Activated naive CD8-positive, alpha-beta T cell treated with anti-CD3 and anti-CD28 coated beads, Interleukin-2, amount 50 U/mL, for 24 hours (primary cell): ENCODE measurements around the gene DNAH6.
A peak's percentile ranks its signal among the peaks of the same experiment; 100 is the strongest.

Experiments
- ATAC-seq: fragments of 150-1000 bp; cut with Tn5 transposase; one replicate; pipeline ENCODE4 v1.10.0; 2021
- DNase-seq: peaks from one replicate; pipeline ENCODE4 v3.0.0; 2021
- H3K27ac Mint-ChIP-seq: one replicate; pipeline ENCODE4 v1.8.0; 2021; ENCODE audit warnings: mild to moderate bottlenecking, mixed read lengths
- H3K27me3 Mint-ChIP-seq: one replicate; pipeline ENCODE4 v1.8.0; 2021; ENCODE audit warnings: mixed read lengths
- H3K36me3 Mint-ChIP-seq: one replicate; pipeline ENCODE4 v1.8.0; 2021; ENCODE audit warnings: low read depth, mixed read lengths
- H3K4me1 Mint-ChIP-seq: one replicate; pipeline ENCODE4 v1.8.0; 2021; ENCODE audit warnings: mixed read lengths
- H3K4me3 Mint-ChIP-seq: one replicate; pipeline ENCODE4 v1.8.0; 2021; ENCODE audit warnings: mild to moderate bottlenecking, moderate library complexity, mixed read lengths
- H3K9me3 Mint-ChIP-seq: one replicate; pipeline ENCODE4 v1.8.0; 2021; ENCODE audit warnings: mixed read lengths

The DNAH6 gene

DNA sequence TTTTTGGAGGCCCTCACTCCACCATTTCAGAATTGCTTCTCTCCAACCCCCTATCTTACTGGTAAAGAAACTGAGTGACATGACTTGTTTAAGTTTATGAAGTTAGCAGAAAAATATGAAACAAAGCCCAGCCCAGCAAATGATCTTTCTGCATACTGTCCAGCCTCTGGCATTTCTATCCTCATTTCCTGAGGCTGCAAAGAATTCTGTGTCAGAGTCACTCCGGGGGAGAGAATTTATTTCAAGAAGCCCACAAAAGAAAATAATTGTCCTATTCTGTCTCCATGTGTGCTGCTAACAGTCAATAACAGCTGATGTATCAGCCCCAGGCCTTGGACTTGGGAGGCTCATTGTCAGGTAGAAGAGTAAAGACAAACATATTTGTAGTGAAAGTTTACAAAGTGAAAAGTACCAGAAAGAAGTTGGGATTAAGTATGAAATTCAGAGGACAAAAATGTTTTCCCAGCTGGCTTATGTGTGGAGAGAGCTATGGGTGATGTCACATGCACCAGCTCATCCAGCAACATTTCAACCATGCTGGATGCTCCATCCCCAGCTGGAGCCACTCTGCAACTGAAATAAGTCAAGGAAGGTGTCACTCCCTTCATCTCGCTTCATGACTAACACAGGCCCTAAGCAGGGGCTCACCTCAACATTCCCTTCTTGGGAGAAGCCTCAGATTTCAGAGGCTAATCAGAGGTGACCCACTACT, 322.3 kb downstream of the DNAH6 start:
- ATAC-seq (no peak), DNase-seq (no peak)
- peaks cover 12% of the 10 kb centered on the region for H3K9me3 Mint-ChIP-seq
- peak overlapping the region; percentile 72 for H3K27ac Mint-ChIP-seq
- H3K36me3 Mint-ChIP-seq, result peaks cover 49% of the 10 kb centered on the region
- no peaks in the 10 kb centered on the region for H3K27me3 Mint-ChIP-seq
- H3K4me3 Mint-ChIP-seq, result no peak overlapping the region
- H3K4me1 Mint-ChIP-seq, result peaks cover 72% of the 10 kb centered on the region

GRCh38 chr2:84839851-84840250, 323.6 kb downstream of the DNAH6 start:
- peaks cover 49% of the 10 kb centered on the region for H3K36me3 Mint-ChIP-seq
- H3K9me3 Mint-ChIP-seq, result peaks cover 12% of the 10 kb centered on the region
- H3K27ac Mint-ChIP-seq, result peak overlapping the region; percentile 77
- ATAC-seq, result no peak
- peaks cover 74% of the 10 kb centered on the region for H3K4me1 Mint-ChIP-seq
- DNase-seq, result no peak
- no peaks in the 10 kb centered on the region for H3K27me3 Mint-ChIP-seq
- peak overlapping the region; percentile 68 for H3K4me3 Mint-ChIP-seq

- ATAC-seq (peak; percentile 65), DNase-seq (no peak)
- peaks cover 12% of the 10 kb centered on the region for H3K9me3 Mint-ChIP-seq
- H3K4me3 Mint-ChIP-seq, result peak overlapping the region; percentile 68
- peaks cover 48% of the 10 kb centered on the region for H3K36me3 Mint-ChIP-seq
- H3K27ac Mint-ChIP-seq, result peak overlapping the region; percentile 77
- H3K4me1 Mint-ChIP-seq, result peaks cover 74% of the 10 kb centered on the region
- H3K27me3 Mint-ChIP-seq, result no peaks in the 10 kb centered on the region
Measured at GRCh38 chr2:84840306-84840705, 324.0 kb downstream of the DNAH6 start.

DNA sequence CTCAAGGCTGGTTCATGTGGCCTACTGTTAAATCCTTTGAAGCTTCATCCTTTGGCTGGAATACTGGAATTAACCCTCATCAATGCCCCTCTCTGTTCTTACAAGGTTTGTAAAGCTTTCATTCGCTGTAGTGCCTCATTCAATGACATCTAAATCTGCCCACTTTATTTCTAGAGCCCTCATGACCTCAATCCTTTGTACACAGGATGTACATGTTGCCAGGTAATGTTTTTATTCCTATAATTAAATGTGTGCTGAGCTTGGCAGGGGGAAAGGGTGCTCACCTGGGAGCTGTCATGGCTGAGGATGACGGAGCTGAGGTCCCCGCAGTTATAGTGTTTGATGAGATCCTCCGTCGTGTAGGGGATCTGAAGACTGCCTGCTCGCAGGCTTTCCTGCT, 325.3 kb downstream of the DNAH6 start:
- Mint-ChIP-seq H3K4me1 (peaks cover 80% of the 10 kb centered on the region), H3K4me3 (peak overlapping the region; percentile 22), H3K9me3 (peaks cover 2% of the 10 kb centered on the region), H3K27ac (peak overlapping the region; percentile 77), H3K27me3 (no peaks in the 10 kb centered on the region), H3K36me3 (peaks cover 37% of the 10 kb centered on the region)
- no peak for DNase-seq
- no peak for ATAC-seq

- no peaks in the 10 kb centered on the region for H3K9me3 Mint-ChIP-seq
- peaks cover 92% of the 10 kb centered on the region for H3K4me1 Mint-ChIP-seq
- DNase-seq (no peak), ATAC-seq (no peak)
- peak overlapping the region; percentile 67 for H3K4me3 Mint-ChIP-seq
- no peaks in the 10 kb centered on the region for H3K27me3 Mint-ChIP-seq
- H3K36me3 Mint-ChIP-seq, result peaks cover 19% of the 10 kb centered on the region
- H3K27ac Mint-ChIP-seq, result peak overlapping the region; percentile 91
Measured at GRCh38 chr2:84844141-84844540, 327.8 kb downstream of the DNAH6 start.

DNA sequence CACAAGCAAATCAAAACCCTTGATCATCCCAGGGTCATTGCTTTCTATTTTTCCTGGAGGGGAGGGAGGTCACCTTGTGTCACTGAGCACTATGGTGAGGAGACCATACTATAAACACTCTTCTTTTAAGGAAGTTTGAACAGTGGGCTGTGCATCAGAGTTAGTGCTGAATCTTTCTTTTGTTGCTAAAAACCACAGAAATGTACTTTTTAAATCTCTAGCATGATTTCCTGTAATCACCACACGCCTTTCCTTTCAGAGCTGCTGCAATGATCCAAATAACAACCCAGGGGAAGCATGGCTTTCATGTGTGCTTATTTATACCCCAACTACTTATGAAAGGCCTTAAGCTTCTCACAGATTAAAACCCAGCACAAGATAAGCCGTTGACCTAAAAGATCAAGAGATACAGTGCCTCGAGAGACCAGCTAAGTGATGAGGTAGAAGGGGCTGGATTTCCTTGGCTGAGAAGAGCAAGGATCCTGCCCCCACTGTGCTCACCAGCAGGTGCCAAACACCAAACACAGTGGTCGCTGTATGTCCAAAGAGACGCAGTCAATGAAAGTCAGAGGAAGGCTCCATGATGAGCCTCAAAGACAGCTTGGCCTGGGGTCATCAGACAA, 329.9 kb downstream of the DNAH6 start:
- H3K27me3 Mint-ChIP-seq, result no peaks in the 10 kb centered on the region
- H3K9me3 Mint-ChIP-seq, result no peaks in the 10 kb centered on the region
- ATAC-seq (peak; percentile 45), DNase-seq (no peak)
- H3K36me3 Mint-ChIP-seq, result peaks cover 18% of the 10 kb centered on the region
- H3K27ac Mint-ChIP-seq, result peak overlapping the region; percentile 85
- H3K4me3 Mint-ChIP-seq, result peak overlapping the region; percentile 34
- H3K4me1 Mint-ChIP-seq, result peaks cover 92% of the 10 kb centered on the region

GRCh38 chr2:84846741-84847142, 330.4 kb downstream of the DNAH6 start:
- ATAC-seq (no peak), DNase-seq (no peak)
- Mint-ChIP-seq H3K36me3 (peaks cover 21% of the 10 kb centered on the region), H3K4me3 (peak overlapping the region; percentile 34), H3K9me3 (no peaks in the 10 kb centered on the region), H3K4me1 (peaks cover 92% of the 10 kb centered on the region), H3K27me3 (no peaks in the 10 kb centered on the region), H3K27ac (peak overlapping the region; percentile 85)

GRCh38 chr2:84847326-84848050, 331.2 kb downstream of the DNAH6 start:
- no peak for DNase-seq
- peaks cover 92% of the 10 kb centered on the region for H3K4me1 Mint-ChIP-seq

GRCh38 chr2:84849271-84849952, 333.1 kb downstream of the DNAH6 start:
- Mint-ChIP-seq H3K36me3 (peaks cover 34% of the 10 kb centered on the region), H3K4me3 (peak overlapping the region; percentile 51), H3K27ac (peak overlapping the region; percentile 86), H3K4me1 (peaks cover 90% of the 10 kb centered on the region), H3K9me3 (peaks cover 12% of the 10 kb centered on the region), H3K27me3 (no peaks in the 10 kb centered on the region)
- no peak for DNase-seq
- peak; percentile 69 for ATAC-seq

More at GRCh38 chr2:84847326-84848050, 331.2 kb downstream of the DNAH6 start:
- Mint-ChIP-seq H3K27ac (peak overlapping the region; percentile 85), H3K9me3 (peaks cover 5% of the 10 kb centered on the region), H3K36me3 (peaks cover 22% of the 10 kb centered on the region), H3K4me3 (peak overlapping the region; percentile 40), H3K27me3 (no peaks in the 10 kb centered on the region)
- ATAC-seq, result no peak

- Mint-ChIP-seq H3K9me3 (peaks cover 12% of the 10 kb centered on the region), H3K36me3 (peaks cover 41% of the 10 kb centered on the region), H3K4me3 (no peak overlapping the region), H3K4me1 (peaks cover 92% of the 10 kb centered on the region), H3K27ac (peak overlapping the region; percentile 86), H3K27me3 (no peaks in the 10 kb centered on the region)
- DNase-seq (no peak), ATAC-seq (no peak)
Measured at GRCh38 chr2:84850471-84850870, 334.2 kb downstream of the DNAH6 start.

DNA sequence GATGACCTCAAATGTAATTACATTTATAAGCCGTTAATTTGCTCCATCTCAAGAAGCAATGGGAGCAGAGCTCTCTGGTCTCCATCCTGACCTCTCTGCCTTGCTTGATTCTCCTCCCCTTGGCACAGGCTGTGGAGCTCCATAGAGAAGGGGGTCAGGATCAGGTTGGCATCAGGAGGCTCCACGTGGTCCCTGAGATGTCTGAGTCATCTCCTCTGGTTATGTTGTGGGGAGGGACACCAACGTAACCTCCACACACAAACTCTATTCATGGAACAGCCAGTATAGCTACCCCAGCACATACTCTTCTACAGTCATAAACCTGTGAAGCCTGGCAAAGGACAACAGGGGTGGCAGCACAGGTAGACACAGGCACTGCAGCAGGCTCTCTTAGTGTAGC, 335.6 kb downstream of the DNAH6 start:
- DNase-seq (no peak), ATAC-seq (no peak)
- Mint-ChIP-seq H3K27ac (peak overlapping the region; percentile 40), H3K36me3 (peaks cover 45% of the 10 kb centered on the region), H3K9me3 (peaks cover 12% of the 10 kb centered on the region), H3K27me3 (no peaks in the 10 kb centered on the region), H3K4me1 (peaks cover 92% of the 10 kb centered on the region), H3K4me3 (peak overlapping the region; percentile 13)

DNA sequence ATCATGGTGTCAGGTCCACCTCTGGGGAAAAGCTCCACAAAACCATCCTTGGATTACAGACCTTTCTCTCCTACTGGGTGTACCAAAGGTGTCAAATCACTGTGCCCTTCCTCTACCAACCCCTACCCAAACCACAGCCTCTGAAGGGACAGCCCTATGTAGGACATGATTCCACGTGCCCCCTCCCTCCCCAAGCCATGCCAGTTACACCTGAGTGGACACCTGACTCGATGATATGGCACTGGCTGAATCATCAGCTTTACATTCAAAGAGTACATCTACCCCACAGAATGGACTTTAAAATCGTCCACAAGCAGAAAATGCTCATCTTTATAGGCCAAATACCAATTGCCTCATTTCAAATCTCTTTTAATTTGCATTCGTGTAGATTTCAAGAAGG, 338.6 kb downstream of the DNAH6 start:
- peaks cover 92% of the 10 kb centered on the region for H3K4me1 Mint-ChIP-seq
- H3K27me3 Mint-ChIP-seq, result no peaks in the 10 kb centered on the region
- peaks cover 41% of the 10 kb centered on the region for H3K36me3 Mint-ChIP-seq
- peak overlapping the region; percentile 84 for H3K27ac Mint-ChIP-seq
- ATAC-seq (no peak), DNase-seq (no peak)
- peaks cover 12% of the 10 kb centered on the region for H3K9me3 Mint-ChIP-seq
- H3K4me3 Mint-ChIP-seq, result peak overlapping the region; percentile 66

DNA sequence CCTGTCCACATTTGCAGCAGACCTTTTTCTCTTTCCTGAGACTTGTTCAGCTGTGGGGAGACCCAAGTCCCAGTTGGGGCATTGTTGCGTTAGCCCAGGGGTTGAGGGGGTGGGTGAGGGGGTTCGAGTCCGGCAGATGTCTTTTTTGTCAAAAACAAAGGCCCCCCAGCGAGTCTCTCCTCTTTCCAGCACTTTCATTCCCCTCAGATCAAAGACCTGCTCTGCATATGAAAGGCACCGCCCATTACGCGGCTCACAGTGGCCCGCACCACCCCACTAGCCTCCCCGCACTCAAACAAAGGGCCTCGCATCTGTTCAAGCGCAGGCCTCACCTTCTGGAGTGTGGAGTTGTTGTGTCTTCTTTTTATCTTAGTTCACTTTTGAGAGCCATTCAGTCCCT, 339.4 kb downstream of the DNAH6 start:
- H3K27me3 Mint-ChIP-seq, result no peaks in the 10 kb centered on the region
- H3K9me3 Mint-ChIP-seq, result peaks cover 12% of the 10 kb centered on the region
- peak overlapping the region; percentile 84 for H3K27ac Mint-ChIP-seq
- peaks cover 41% of the 10 kb centered on the region for H3K36me3 Mint-ChIP-seq
- no peak for DNase-seq
- no peak for ATAC-seq
- H3K4me3 Mint-ChIP-seq, result peak overlapping the region; percentile 66
- H3K4me1 Mint-ChIP-seq, result peaks cover 92% of the 10 kb centered on the region

GRCh38 chr2:84856787-84857186, 340.5 kb downstream of the DNAH6 start:
- H3K4me3 Mint-ChIP-seq, result peak overlapping the region; percentile 66
- H3K9me3 Mint-ChIP-seq, result peaks cover 12% of the 10 kb centered on the region
- peaks cover 37% of the 10 kb centered on the region for H3K36me3 Mint-ChIP-seq
- H3K4me1 Mint-ChIP-seq, result peaks cover 90% of the 10 kb centered on the region
- ATAC-seq (peak; percentile 95), DNase-seq (no peak)
- H3K27ac Mint-ChIP-seq, result peak overlapping the region; percentile 84
- no peaks in the 10 kb centered on the region for H3K27me3 Mint-ChIP-seq
